Left lung (tissue), 10 donors: ENCODE data around the gene ZBTB40. TPM values are rescaled to one million over a fixed set of nuclear protein-coding genes. Genes with fewer than 3 reads are reported as not detected.

Source experiments
- ATAC-seq: fragments of 200-7000 bp; cut with Tn5 transposase; one replicate; pipeline ENCODE4 v1.9.1; 2020; ENCODE audit warnings: moderate library complexity
- DNase-seq, 4 donors: peaks; one replicate each; pipeline ENCODE4 v3.0.0-alpha.2; 2013 to 2020
- H3K27ac ChIP-seq, 2 donors: fragments of 200-600 bp; sonication (generic) in 1 of 2; one replicate each; pipeline versions ENCODE4 v1.5.0 to v1.8.0; 2020 to 2021
- H3K27me3 ChIP-seq, 2 donors: fragments of 200-600 bp; sonication (generic) in 1 of 2; one replicate each; pipeline versions ENCODE4 v1.5.0 to v1.8.0; 2020 to 2021
- H3K36me3 ChIP-seq, 2 donors: fragments of 200-600 bp; sonication (generic) in 1 of 2; one replicate each; pipeline versions ENCODE4 v1.5.0 to v1.8.0; 2020 to 2021
- H3K4me1 ChIP-seq, 2 donors: fragments of 200-600 bp; one replicate each; pipeline ENCODE4 v1.8.0; 2021
- H3K4me3 ChIP-seq, 2 donors: fragments of 200-600 bp; sonication (generic) in 1 of 2; one replicate each; pipeline versions ENCODE4 v1.5.0 to v1.8.0; 2020 to 2021; ENCODE audit warnings: mild to moderate bottlenecking in 1 of 2
- H3K9me3 ChIP-seq, 2 donors: fragments of 200-600 bp; sonication (generic) in 1 of 2; one replicate each; pipeline versions ENCODE4 v1.5.0 to v1.8.0; 2020 to 2021
- CTCF ChIP-seq, 2 donors: fragments of 200-600 bp; sonication (generic) in 1 of 2; IDR thresholded peaks; one replicate each; pipeline versions ENCODE4 v1.5.0 to v1.8.0; 2021; ENCODE audit warnings: antibody characterized with exemption in 2 of 2
- intact Hi-C, 2 donors: fragments of 100-400 bp; cut with DNase I; formaldehyde crosslinking; loops; one replicate each; pipeline versions ENCODE4 v1.11.2 to v1.14.2; 2022
- polyA plus RNA-seq, 6 donors: library from polyadenylated mRNA; unstranded; fragments of 120-200 nt; gene quantifications; one replicate each; pipeline ENCODE4 v1.2.1, GENCODE V29; 2013; ENCODE audit not compliant: insufficient read length in 6 of 6
- total RNA-seq, 2 donors: library from RNA; stranded (reverse); fragmentation: NEBNext Ultra II Directional; extraction: Animal tissue kit (Norgen Biotek cat#: 25700); gene quantifications; one replicate each; pipeline ENCODE4 v1.2.1, GENCODE V29; 2021
- donor health status: DM: no; HTN: yes; CAD: no.
- donor health status: DM: no; HTN: no; CAD: no.

ZBTB40 gene
- total and polyA plus RNA-seq, 8 donors, result 16.0 to 24.8 (median 21.0) TPM

GRCh38 chr1:22570140-22570909, 118.7 kb downstream of the ZBTB40 start:
- no peaks in the 10 kb centered on the region for H3K36me3 ChIP-seq
- TF ChIP-seq CTCF (IDR thresholded peaks at IDR 0.05), result no peak
- no peak overlapping the region for H3K27ac ChIP-seq
- H3K9me3 ChIP-seq, result no peaks in the 10 kb centered on the region
- peaks cover 4 to 83% of the 10 kb centered on the region in 2 donors for H3K27me3 ChIP-seq
- DNase-seq (no peak), ATAC-seq (no peak)
- no peak overlapping the region for H3K4me3 ChIP-seq
- no peaks in the 10 kb centered on the region for H3K4me1 ChIP-seq
- intact Hi-C loops, result no loop called here

DNA sequence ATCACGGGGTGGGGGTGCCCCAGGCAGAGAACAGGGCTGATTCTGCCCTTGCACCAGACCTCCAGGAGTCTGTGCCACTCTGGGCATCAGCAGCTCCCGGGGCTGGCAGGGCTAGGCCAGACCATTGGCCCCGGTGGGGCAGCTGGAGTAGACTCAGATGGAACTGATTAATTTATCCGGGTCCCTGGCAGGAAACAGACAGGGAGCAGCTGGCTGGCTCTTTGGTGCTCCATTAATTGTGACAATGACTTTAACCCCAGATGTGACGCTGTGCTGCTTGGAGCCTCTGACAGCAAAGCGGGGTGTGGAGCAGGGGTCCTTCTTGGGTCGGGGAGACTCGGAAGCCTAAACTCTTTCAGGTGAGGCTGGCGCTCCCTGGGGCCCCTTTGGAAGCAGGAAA, 121.2 kb downstream of the ZBTB40 start:
- Histone ChIP-seq H3K4me3 (no peak overlapping the region), H3K9me3 (no peaks in the 10 kb centered on the region), H3K27ac (no peak overlapping the region), H3K4me1 (no peaks in the 10 kb centered on the region), H3K27me3 (peaks cover 4 to 58% of the 10 kb centered on the region in 2 donors), H3K36me3 (no peaks in the 10 kb centered on the region)
- intact Hi-C loops, result no loop called here
- DNase-seq, result no peak
- TF ChIP-seq CTCF (IDR thresholded peaks at IDR 0.05), result no peak
- no peak for ATAC-seq

DNA sequence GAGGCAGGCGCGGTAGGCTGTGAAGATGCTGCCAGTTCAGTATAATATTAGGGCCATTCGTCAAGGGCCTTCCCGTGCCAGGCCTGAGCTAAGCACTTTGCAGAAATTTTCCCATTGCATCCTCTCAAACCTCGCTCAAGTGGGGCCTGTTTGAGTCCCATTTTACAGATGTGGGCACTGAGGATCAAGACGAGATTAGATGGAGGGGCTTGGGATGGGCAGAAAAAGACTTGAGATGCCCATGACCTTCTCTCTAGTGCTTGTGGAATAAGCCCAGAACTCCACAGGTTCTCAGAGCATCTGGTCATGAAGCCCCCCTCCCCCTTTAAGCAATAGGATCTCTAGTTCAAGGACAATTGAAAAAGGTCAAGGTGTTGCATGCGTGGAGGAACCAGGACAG, 121.6 kb downstream of the ZBTB40 start:
- intact Hi-C loops, result no loop called here
- Histone ChIP-seq H3K4me1 (no peaks in the 10 kb centered on the region), H3K9me3 (no peaks in the 10 kb centered on the region), H3K27ac (no peak overlapping the region), H3K36me3 (no peaks in the 10 kb centered on the region), H3K27me3 (peaks cover 4 to 55% of the 10 kb centered on the region in 2 donors), H3K4me3 (no peak overlapping the region)
- ATAC-seq (no peak), DNase-seq (no peak)
- no peak for TF ChIP-seq CTCF (IDR thresholded peaks at IDR 0.05)

- no peak for TF ChIP-seq CTCF (IDR thresholded peaks at IDR 0.05)
- Histone ChIP-seq H3K27me3 (peaks cover 4 to 42% of the 10 kb centered on the region in 2 donors), H3K9me3 (no peaks in the 10 kb centered on the region), H3K36me3 (no peaks in the 10 kb centered on the region), H3K4me3 (no peak overlapping the region), H3K27ac (no peak overlapping the region), H3K4me1 (no peaks in the 10 kb centered on the region)
- intact Hi-C loops, result no loop called here
- no peak for DNase-seq
- peak; percentile 14 for ATAC-seq
Observed at GRCh38 chr1:22575532-22576149, 124.0 kb downstream of the ZBTB40 start.

- Histone ChIP-seq H3K27me3 (peaks cover 4 to 41% of the 10 kb centered on the region in 2 donors), H3K9me3 (no peaks in the 10 kb centered on the region), H3K4me3 (no peak overlapping the region), H3K36me3 (no peaks in the 10 kb centered on the region), H3K4me1 (no peaks in the 10 kb centered on the region), H3K27ac (no peak overlapping the region)
- intact Hi-C loops, result no loop called here
- no peak for ATAC-seq
- DNase-seq, result no peak
- no peak for TF ChIP-seq CTCF (IDR thresholded peaks at IDR 0.05)
Observed at GRCh38 chr1:22576150-22576544, 124.5 kb downstream of the ZBTB40 start.
